Endodermal cell (in vitro differentiated cells): ENCODE data around the gene APPL2. TPM values are rescaled to one million over a fixed set of nuclear protein-coding genes. Genes with fewer than 3 reads are reported as not detected.
"Not testable (repeated sequence)": the region's sequence is repeated elsewhere in the genome, so short reads cannot be mapped to it uniquely, and the experiment has no call there.

Experiments used
- DNase-seq: peaks from one replicate; pipeline ENCODE4 v3.0.0-alpha.2; 2017
- H3K27ac ChIP-seq: 2 replicates; pipeline ENCODE4 v1.5.1; 2013; ENCODE audit warnings: mild to moderate bottlenecking, low read depth, low read length, moderate library complexity
- H3K27me3 ChIP-seq: 2 replicates; pipeline ENCODE4 v1.6.1; 2013; ENCODE audit warnings: mild to moderate bottlenecking, low read length, moderate library complexity; ENCODE audit not compliant: insufficient read depth, control insufficient read depth, poor library complexity, severe bottlenecking
- H3K36me3 ChIP-seq: 2 replicates; pipeline ENCODE4 v1.7.0; 2013; ENCODE audit warnings: mild to moderate bottlenecking, low read length, moderate library complexity; ENCODE audit not compliant: control insufficient read depth, insufficient read depth
- H3K4me1 ChIP-seq: one replicate; pipeline ENCODE4 v1.7.0; 2013; ENCODE audit warnings: low read length; ENCODE audit not compliant: control insufficient read depth, insufficient read depth
- H3K4me3 ChIP-seq: 2 replicates; pipeline ENCODE4 v1.5.1; 2013; ENCODE audit warnings: mild to moderate bottlenecking, low read length, moderate library complexity
- H3K9ac ChIP-seq: 2 replicates; pipeline ENCODE4 v1.6.1; 2013; ENCODE audit warnings: mild to moderate bottlenecking, low read length, moderate library complexity; ENCODE audit not compliant: poor library complexity, severe bottlenecking; ENCODE audit errors: extremely low read depth
- H3K9me3 ChIP-seq: 2 replicates; pipeline ENCODE4 v1.6.1; 2013; ENCODE audit warnings: mild to moderate bottlenecking, low read length, moderate library complexity; ENCODE audit not compliant: control insufficient read depth
- H3K27ac Mint-ChIP-seq: 2 replicates; pipeline ENCODE4 v1.8.0; 2020; ENCODE audit warnings: mixed read lengths
- H3K27me3 Mint-ChIP-seq: 2 replicates; pipeline ENCODE4 v1.8.0; 2021; ENCODE audit warnings: mild to moderate bottlenecking, mixed read lengths; ENCODE audit not compliant: insufficient read depth
- H3K36me3 Mint-ChIP-seq: 2 replicates; pipeline ENCODE4 v1.8.0; 2020; ENCODE audit warnings: low read depth, mixed read lengths
- H3K4me1 Mint-ChIP-seq: 2 replicates; pipeline ENCODE4 v1.8.0; 2020; ENCODE audit warnings: mixed read lengths
- H3K4me3 Mint-ChIP-seq: 2 replicates; pipeline ENCODE4 v1.8.0; 2020; ENCODE audit warnings: mild to moderate bottlenecking, moderate library complexity, mixed read lengths
- H3K9me3 Mint-ChIP-seq: 2 replicates; pipeline ENCODE4 v1.8.0; 2020; ENCODE audit warnings: mild to moderate bottlenecking, mixed read lengths
- CTCF ChIP-seq: fragments of 200-600 bp; sonication (generic); conservative IDR thresholded peaks from 2 replicates; pipeline ENCODE4 v1.5.0; 2021; ENCODE audit warnings: antibody characterized with exemption, mild to moderate bottlenecking
- WGBS, 2 experiments: methylation state at CpG; one replicate each; pipeline versions ENCODE4 v1.1.5 to v1.1.7; 2013; ENCODE audit warnings: missing lambda C conversion rate in 2 of 2, mixed read lengths in 1 of 2; ENCODE audit not compliant: insufficient coverage in 1 of 2, insufficient read length in 1 of 2; 5-methylcytosine and 5-hydroxymethylcytosine counted together
- total RNA-seq, 2 donors: library from RNA; stranded (reverse); fragmentation: NEBNext Ultra II Directional in 1 of 2; extraction: Animal tissue kit (Norgen Biotek cat#: 25700) in 1 of 2; gene quantifications; 2 replicates in 1 of 2; 3 replicates in 1 of 2; pipeline ENCODE4 v1.2.1, GENCODE V29; 2021

APPL2 gene
- total RNA-seq, 2 donors from 2014 or later, result 31.8 to 35.2 TPM

GRCh38 chr12:105179114-105179513 is 56.9 kb downstream of the APPL2 start:
- H3K9me3 ChIP-seq, H3K9ac ChIP-seq, H3K4me3 ChIP-seq, H3K4me3 Mint-ChIP-seq, H3K4me1 Mint-ChIP-seq, H3K27ac ChIP-seq, H3K27ac Mint-ChIP-seq, H3K4me1 ChIP-seq, DNase-seq, H3K27me3 ChIP-seq, H3K27me3 Mint-ChIP-seq: not testable (repeated sequence)
- peaks cover 72% of the 10 kb centered on the region for H3K36me3 Mint-ChIP-seq
- H3K9me3 Mint-ChIP-seq, result peaks cover 42% of the 10 kb centered on the region
- H3K36me3 ChIP-seq, result peaks cover 41% of the 10 kb centered on the region
- WGBS, 2 experiments, result no CpG with 5 or more reads among the region's 1 CpG

- H3K27ac ChIP-seq, result no peak overlapping the region
- Mint-ChIP-seq H3K4me3 (no peak overlapping the region), H3K9me3 (peaks cover 30% of the 10 kb centered on the region), H3K4me1 (no peaks in the 10 kb centered on the region), H3K27ac (no peak overlapping the region), H3K27me3 (no peaks in the 10 kb centered on the region), H3K36me3 (peaks cover 56% of the 10 kb centered on the region)
- TF ChIP-seq CTCF, result no peak
- H3K27me3 ChIP-seq, result no peaks in the 10 kb centered on the region
- H3K9ac ChIP-seq, result no peak overlapping the region
- H3K4me3 ChIP-seq, result no peak overlapping the region
- WGBS, 2 experiments, result 99 to 100% methylated on average over 2 to 4 of the region's 4 CpGs
- H3K4me1 ChIP-seq, result peaks cover 3% of the 10 kb centered on the region
- DNase-seq, result no peak
- peaks cover 6% of the 10 kb centered on the region for H3K9me3 ChIP-seq
- peaks cover 51% of the 10 kb centered on the region for H3K36me3 ChIP-seq
Observed at GRCh38 chr12:105177208-105177607, 58.8 kb downstream of the APPL2 start.

- Histone ChIP-seq H3K27ac (no peak overlapping the region), H3K9ac (no peak overlapping the region), H3K36me3 (peaks cover 59% of the 10 kb centered on the region), H3K4me1 (peaks cover 6% of the 10 kb centered on the region), H3K4me3 (no peak overlapping the region), H3K27me3 (no peaks in the 10 kb centered on the region), H3K9me3 (peaks cover 6% of the 10 kb centered on the region)
- 64 to 86% methylated on average over 2 of the region's 2 CpGs for WGBS, 2 experiments
- Mint-ChIP-seq H3K9me3 (peaks cover 16% of the 10 kb centered on the region), H3K4me3 (no peak overlapping the region), H3K27me3 (no peaks in the 10 kb centered on the region), H3K4me1 (peaks cover 4% of the 10 kb centered on the region), H3K36me3 (peaks cover 45% of the 10 kb centered on the region), H3K27ac (no peak overlapping the region)
- no peak for TF ChIP-seq CTCF
- DNase-seq, result no peak
Observed at GRCh38 chr12:105175397-105175990, 60.5 kb downstream of the APPL2 start.
